HepG2 (cell line): ENCODE results near the gene SLC25A22. TPM values are rescaled to one million over a fixed set of nuclear protein-coding genes. Genes with fewer than 3 reads are reported as not detected.

Experiments used
- CENPX ChIP-seq: sonication (generic); formaldehyde crosslinking; IDR thresholded peaks from 2 replicates; pipeline ENCODE4 v1.9.0; 2021; ENCODE audit warnings: mild to moderate bottlenecking, missing genetic modification reagents, moderate library complexity
- FOXP1 ChIP-seq, 2 experiments: fragments of 450-650 bp in 1 of 2; IDR thresholded peaks; 2 replicates each; pipeline ENCODE4 v1.6.1; 2017 to 2018; ENCODE audit warnings: antibody characterized with exemption in 1 of 2
- KLF9 ChIP-seq: IDR thresholded peaks from 2 replicates; pipeline ENCODE4 v1.6.1; 2016; ENCODE audit warnings: low read depth
- RNF219 ChIP-seq: sonication (generic); formaldehyde crosslinking; IDR thresholded peaks from 2 replicates; pipeline ENCODE4 v1.5.0; 2020; ENCODE audit warnings: mild to moderate bottlenecking, missing genetic modification reagents
- ZKSCAN1 ChIP-seq: fragments of 150-350 bp; IDR thresholded peaks from 2 replicates; pipeline ENCODE4 v1.6.1; 2014; ENCODE audit warnings: low read length
- ZNF646 ChIP-seq: sonication (generic); formaldehyde crosslinking; IDR thresholded peaks from 2 replicates; pipeline ENCODE4 v1.9.0; 2021; ENCODE audit warnings: mild to moderate bottlenecking, missing genetic modification reagents
- polyA plus RNA-seq, 8 experiments: library from polyadenylated mRNA; depleted of rRNA in 3 of 8; stranded (reverse) in 7 of 8; unstranded in 1 of 8; fragments of >200 nt; fragmentation: Illumina TruSeq in 4 of 8; extraction: Trizol in 4 of 8; gene quantifications; 2 replicates each; pipeline versions ENCODE4 v1.2.1 to v1.2.3, GENCODE V29; 2011 to 2016; ENCODE audit warnings: low read depth in 4 of 8, missing spikeins in 1 of 8, mixed read lengths in 1 of 8; ENCODE audit not compliant: insufficient read depth in 1 of 8
- total RNA-seq, 5 experiments: library from RNA; depleted of rRNA; stranded (reverse); fragments of >200 nt; fragmentation: Illumina TruSeq; extraction: Trizol; gene quantifications; 2 replicates each; pipeline ENCODE4 v1.2.3, GENCODE V29; 2016; ENCODE audit warnings: low read depth in 1 of 5
- TF ChIP-seq, protein P1 (sequence below): sonication (generic); formaldehyde crosslinking; IDR thresholded peaks from 2 replicates; pipeline ENCODE4 v1.4.0; 2020; ENCODE audit warnings: missing genetic modification reagents
- TF ChIP-seq, protein P2 (sequence below): sonication (generic); formaldehyde crosslinking; IDR thresholded peaks from 2 replicates; pipeline ENCODE4 v1.4.0; 2020; ENCODE audit warnings: mild to moderate bottlenecking, low read depth, missing genetic modification reagents

Gene SLC25A22
- total and polyA plus RNA-seq, 2 of the 13 experiments (the other 11 are each of a cell fraction or from before 2014, with no cell fraction given) = 12.4 to 19.2 TPM

DNA sequence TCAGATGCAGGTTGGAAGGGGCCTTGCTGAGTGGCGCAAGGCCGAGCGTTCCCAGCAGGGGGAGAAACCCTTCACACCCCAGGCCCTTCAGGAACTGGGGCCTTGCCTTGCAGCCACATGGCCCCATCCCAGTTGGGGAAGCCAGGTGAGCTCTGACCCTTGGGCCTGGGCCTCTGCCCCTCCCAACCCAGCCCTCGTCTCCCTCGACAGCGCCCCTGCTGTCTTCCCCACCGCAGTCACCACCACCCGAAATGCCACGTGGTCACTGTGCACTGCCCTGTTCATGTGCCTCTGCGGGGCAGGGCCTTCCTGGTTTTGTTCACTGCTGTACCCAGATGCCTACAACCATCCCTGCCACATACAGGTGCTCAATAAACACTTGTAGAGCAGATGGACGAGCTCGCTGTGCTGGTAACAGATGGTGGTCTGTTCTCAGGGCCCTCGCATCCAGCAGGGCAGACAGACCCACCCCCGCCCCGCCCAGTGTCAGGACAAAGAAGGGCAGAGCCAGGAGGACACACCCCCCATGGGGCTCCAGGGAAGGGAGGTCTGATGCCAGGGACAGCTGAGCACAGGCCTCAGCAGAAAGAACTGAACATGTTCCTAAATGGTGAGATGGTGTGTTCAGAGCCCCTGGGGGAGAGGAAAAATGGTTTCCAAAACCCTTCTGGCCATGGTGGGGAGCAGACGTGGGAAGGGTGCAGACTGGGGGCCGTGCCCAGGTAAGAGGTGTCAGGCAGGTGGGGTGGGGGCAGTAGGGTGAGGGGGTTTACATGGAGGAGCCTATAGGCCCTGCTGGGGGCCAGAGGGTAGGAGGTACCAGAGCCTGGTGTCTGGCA is 40.6 kb upstream of the SLC25A22 start (continued):
- TF ChIP-seq, protein P1, sequence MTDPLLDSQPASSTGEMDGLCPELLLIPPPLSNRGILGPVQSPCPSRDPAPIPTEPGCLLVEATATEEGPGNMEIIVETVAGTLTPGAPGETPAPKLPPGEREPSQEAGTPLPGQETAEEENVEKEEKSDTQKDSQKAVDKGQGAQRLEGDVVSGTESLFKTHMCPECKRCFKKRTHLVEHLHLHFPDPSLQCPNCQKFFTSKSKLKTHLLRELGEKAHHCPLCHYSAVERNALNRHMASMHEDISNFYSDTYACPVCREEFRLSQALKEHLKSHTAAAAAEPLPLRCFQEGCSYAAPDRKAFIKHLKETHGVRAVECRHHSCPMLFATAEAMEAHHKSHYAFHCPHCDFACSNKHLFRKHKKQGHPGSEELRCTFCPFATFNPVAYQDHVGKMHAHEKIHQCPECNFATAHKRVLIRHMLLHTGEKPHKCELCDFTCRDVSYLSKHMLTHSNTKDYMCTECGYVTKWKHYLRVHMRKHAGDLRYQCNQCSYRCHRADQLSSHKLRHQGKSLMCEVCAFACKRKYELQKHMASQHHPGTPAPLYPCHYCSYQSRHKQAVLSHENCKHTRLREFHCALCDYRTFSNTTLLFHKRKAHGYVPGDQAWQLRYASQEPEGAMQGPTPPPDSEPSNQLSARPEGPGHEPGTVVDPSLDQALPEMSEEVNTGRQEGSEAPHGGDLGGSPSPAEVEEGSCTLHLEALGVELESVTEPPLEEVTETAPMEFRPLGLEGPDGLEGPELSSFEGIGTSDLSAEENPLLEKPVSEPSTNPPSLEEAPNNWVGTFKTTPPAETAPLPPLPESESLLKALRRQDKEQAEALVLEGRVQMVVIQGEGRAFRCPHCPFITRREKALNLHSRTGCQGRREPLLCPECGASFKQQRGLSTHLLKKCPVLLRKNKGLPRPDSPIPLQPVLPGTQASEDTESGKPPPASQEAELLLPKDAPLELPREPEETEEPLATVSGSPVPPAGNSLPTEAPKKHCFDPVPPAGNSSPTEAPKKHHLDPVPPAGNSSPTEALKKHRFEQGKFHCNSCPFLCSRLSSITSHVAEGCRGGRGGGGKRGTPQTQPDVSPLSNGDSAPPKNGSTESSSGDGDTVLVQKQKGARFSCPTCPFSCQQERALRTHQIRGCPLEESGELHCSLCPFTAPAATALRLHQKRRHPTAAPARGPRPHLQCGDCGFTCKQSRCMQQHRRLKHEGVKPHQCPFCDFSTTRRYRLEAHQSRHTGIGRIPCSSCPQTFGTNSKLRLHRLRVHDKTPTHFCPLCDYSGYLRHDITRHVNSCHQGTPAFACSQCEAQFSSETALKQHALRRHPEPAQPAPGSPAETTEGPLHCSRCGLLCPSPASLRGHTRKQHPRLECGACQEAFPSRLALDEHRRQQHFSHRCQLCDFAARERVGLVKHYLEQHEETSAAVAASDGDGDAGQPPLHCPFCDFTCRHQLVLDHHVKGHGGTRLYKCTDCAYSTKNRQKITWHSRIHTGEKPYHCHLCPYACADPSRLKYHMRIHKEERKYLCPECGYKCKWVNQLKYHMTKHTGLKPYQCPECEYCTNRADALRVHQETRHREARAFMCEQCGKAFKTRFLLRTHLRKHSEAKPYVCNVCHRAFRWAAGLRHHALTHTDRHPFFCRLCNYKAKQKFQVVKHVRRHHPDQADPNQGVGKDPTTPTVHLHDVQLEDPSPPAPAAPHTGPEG = no peak
- TF ChIP-seq, protein P2, sequence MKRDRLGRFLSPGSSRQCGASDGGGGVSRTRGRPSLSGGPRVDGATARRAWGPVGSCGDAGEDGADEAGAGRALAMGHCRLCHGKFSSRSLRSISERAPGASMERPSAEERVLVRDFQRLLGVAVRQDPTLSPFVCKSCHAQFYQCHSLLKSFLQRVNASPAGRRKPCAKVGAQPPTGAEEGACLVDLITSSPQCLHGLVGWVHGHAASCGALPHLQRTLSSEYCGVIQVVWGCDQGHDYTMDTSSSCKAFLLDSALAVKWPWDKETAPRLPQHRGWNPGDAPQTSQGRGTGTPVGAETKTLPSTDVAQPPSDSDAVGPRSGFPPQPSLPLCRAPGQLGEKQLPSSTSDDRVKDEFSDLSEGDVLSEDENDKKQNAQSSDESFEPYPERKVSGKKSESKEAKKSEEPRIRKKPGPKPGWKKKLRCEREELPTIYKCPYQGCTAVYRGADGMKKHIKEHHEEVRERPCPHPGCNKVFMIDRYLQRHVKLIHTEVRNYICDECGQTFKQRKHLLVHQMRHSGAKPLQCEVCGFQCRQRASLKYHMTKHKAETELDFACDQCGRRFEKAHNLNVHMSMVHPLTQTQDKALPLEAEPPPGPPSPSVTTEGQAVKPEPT (CRISPR knock-in tag) = peak; percentile 68; the same call in 1 of the 2 replicates
- TF ChIP-seq ZKSCAN1 (no peak), ZNF646 (CRISPR knock-in tag) (no peak), CENPX (CRISPR knock-in tag) (no peak), FOXP1 (IDR thresholded peaks at IDR 0.05) (no peak), FOXP1 (CRISPR knock-in tag; IDR thresholded peaks at IDR 0.05) (no peak), KLF9 (CRISPR knock-in tag) (peak; percentile 39; the same call in 1 of the 2 replicates), RNF219 (no peak)
